HUES64 (cell line): Measurements from ENCODE around the gene PDXK. TPM values are rescaled to one million over a fixed set of nuclear protein-coding genes. Genes with fewer than 3 reads are reported as not detected.
"Not testable (repeated sequence)": the region's sequence is repeated elsewhere in the genome, so short reads cannot be mapped to it uniquely, and the experiment has no call there.

Experiments
- H3K27ac ChIP-seq: 2 replicates; pipeline ENCODE4 v1.7.0; 2013; ENCODE audit warnings: low read depth, low read length, inconsistent platforms
- H3K27me3 ChIP-seq: 2 replicates; pipeline ENCODE4 v1.6.1; 2013; ENCODE audit warnings: mild to moderate bottlenecking, low read length; ENCODE audit not compliant: insufficient read depth
- H3K36me3 ChIP-seq: 2 replicates; pipeline ENCODE4 v1.6.1; 2013; ENCODE audit warnings: mild to moderate bottlenecking, low read length; ENCODE audit not compliant: insufficient read depth
- H3K4me1 ChIP-seq: 2 replicates; pipeline ENCODE4 v1.6.1; 2013; ENCODE audit warnings: mild to moderate bottlenecking, low read length, moderate library complexity; ENCODE audit not compliant: insufficient read depth
- H3K4me3 ChIP-seq: 2 replicates; pipeline ENCODE4 v1.5.1; 2013; ENCODE audit warnings: mild to moderate bottlenecking, low read length, moderate library complexity
- H3K9ac ChIP-seq: 2 replicates; pipeline ENCODE4 v1.6.1; 2013; ENCODE audit warnings: mild to moderate bottlenecking, low read depth, low read length
- H3K9me3 ChIP-seq: 2 replicates; pipeline ENCODE4 v1.6.1; 2013; ENCODE audit warnings: low read depth, low read length; ENCODE audit not compliant: insufficient read depth
- WGBS: fragments of 150-250, 120-280 bp; methylation state at CpG from one replicate; pipeline ENCODE4 v1.1.7; 2013; ENCODE audit warnings: missing lambda C conversion rate; 5-methylcytosine and 5-hydroxymethylcytosine counted together
- polyA plus RNA-seq, 2 experiments: library from polyadenylated mRNA; stranded (reverse); fragments of 50-300 nt; gene quantifications; one replicate each; pipeline ENCODE4 v1.2.3, GENCODE V29; 2013

Gene PDXK
- 31.3 TPM for polyA plus RNA-seq (2013, experiment 1 of 2)
- polyA plus RNA-seq (2013, experiment 2 of 2): 38.0 TPM

DNA sequence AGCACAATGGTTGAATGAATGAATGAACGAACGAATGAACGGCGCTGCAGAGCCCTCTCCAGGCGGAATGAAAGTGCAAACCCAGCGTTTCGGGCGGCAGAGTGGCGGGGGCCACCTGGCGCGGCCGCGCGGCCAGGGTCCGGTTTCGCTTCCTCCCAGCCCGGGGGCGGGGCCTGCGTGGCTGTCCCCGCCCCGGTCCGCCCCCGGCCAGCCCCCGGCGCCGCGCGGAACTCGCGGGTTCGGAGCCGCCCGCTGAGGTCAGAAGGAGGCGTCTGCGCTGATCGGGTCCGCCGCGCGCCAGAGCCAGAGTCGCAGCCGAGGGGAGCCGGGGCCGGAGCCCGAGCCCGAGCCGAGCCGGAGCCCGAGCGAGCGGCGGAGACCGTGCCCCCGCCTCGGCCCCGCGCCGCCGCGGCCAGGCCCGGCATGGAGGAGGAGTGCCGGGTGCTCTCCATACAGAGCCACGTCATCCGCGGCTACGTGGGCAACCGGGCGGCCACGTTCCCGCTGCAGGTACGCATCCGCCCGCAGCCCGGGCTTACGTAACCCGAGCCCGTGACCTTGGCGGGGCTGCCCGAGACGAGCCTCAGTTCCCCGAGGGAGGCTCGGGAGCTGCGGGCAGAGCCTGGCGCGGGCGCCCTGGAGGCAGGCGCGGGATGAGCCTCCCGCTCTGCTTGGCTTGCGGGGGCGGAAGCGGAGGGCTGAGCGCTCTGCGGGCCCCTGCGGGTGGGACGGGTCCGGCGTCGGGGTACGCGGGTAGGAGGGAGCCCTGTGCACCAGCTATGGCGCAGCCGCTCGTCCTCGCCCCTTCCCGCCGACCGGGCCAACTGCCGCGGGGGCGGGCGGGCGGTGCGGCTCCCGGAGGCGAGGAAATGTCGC, at the start of gene PDXK:
Gene PDXK (plus strand): TSS at position 258 of the 876 bp plus-strand sequence. CDS start 166 bp downstream, at position 424.
- H3K27me3 ChIP-seq: peaks cover 10% of the 10 kb centered on the region
- peak within 1 kb of the TSS; percentile 95 for H3K4me3 ChIP-seq
- no peaks in the 10 kb centered on the region for H3K9me3 ChIP-seq
- peaks cover 5% of the 10 kb centered on the region; the same call in 1 of the 2 replicates for H3K4me1 ChIP-seq
- under 1% methylated on average over 117 of the region's 117 CpGs for WGBS
- H3K9ac ChIP-seq: peak within 1 kb of the TSS; percentile 87
- peak within 1 kb of the TSS; percentile 74 for H3K27ac ChIP-seq
- H3K36me3 ChIP-seq: peaks cover 8% of the 10 kb centered on the region; the same call in 1 of the 2 replicates

DNA sequence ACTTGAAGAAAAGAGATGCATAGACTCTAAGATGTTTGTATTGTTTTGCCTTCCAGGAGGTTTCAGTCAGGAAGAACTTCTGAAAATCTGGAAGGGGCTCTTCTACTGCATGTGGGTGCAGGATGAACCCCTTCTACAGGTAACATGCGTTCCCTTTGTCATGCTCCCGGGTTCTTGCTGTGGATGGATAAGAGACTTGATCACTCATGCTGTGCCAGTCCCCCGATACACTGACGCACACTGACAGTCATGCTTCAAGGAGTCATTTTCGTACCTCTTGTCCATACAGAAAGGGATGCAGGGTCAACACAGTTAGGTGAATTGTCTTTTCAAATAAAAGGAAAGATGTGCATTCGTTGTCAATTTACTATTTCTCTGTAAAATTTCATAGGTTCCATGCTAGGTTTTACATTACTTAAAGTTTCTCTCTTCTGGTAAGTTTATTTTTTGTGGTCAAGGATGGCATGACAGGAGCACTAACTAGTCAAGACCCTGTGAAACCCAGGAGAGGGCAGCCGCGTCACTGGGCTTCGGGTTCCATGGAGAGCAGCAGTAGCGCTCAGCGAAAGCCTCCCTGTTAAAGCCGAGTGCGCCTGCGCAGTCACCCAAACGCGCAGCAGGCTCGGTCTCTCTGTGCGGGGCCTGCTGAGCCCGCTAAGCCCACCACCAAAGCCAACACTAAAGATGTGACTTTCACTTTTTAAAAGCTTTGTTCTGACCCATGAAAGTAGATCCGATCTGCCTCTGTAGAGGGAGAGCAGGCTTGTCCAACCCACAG, 48.9 kb upstream of the PDXK start:
- peaks cover 11% of the 10 kb centered on the region; the same call in 1 of the 2 replicates for H3K4me1 ChIP-seq
- peaks cover 62% of the 10 kb centered on the region for H3K36me3 ChIP-seq
- H3K9me3 ChIP-seq: no peaks in the 10 kb centered on the region
- no peak overlapping the region for H3K27ac ChIP-seq
- no peaks in the 10 kb centered on the region for H3K27me3 ChIP-seq
- no peak overlapping the region for H3K9ac ChIP-seq
- WGBS: 92% methylated on average over 20 of the region's 20 CpGs
- H3K4me3 ChIP-seq: no peak overlapping the region

DNA sequence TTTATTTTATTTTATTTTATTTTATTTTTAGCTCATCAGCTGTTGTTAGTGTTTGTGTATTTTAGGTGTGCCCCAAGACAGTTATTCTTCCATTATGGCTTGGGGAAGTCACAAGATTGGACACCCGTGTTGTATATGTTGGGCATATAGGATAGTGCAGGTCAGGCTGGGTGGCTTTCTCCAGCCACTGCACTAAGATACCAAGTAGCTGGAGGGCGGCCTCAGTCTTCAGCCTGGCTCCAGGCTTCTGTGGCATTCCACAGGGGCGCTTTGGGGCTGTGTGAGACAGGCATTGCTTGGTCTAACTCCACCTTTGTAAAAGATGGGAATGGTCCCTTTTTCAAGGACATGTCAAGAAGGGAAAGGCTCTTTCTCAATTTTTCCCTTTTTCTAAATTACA, 43.1 kb upstream of the PDXK start:
- Histone ChIP-seq H3K4me3 (no peak overlapping the region), H3K9ac (no peak overlapping the region), H3K36me3 (peaks cover 84% of the 10 kb centered on the region), H3K9me3 (no peaks in the 10 kb centered on the region), H3K4me1 (peaks cover 11% of the 10 kb centered on the region; the same call in 1 of the 2 replicates), H3K27ac (no peak overlapping the region), H3K27me3 (no peaks in the 10 kb centered on the region)
- 96% methylated on average over 3 of the region's 3 CpGs for WGBS

DNA sequence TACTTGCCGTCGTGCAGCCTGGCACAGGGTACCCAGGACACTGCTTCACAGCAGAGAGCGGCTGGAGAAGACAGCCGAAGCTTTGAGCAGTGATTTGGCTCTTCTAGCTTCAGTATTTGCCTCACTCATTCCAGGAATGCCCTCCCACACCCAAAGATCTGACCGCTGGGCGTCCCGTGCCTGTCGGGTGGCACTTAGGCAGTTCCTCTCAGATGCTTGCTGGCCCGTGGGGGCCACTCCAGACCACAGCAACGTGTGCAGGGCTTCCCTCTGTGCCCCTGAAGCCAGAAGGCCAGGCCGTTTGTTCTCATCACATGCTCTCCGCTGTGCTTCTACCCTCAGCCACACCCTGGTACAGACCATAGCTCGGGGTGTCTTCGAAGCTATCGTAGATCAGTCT, 42.5 kb upstream of the PDXK start:
- Histone ChIP-seq H3K4me3 (no peak overlapping the region), H3K36me3 (peaks cover 85% of the 10 kb centered on the region), H3K27me3 (no peaks in the 10 kb centered on the region), H3K27ac (no peak overlapping the region), H3K9me3 (no peaks in the 10 kb centered on the region), H3K9ac (no peak overlapping the region), H3K4me1 (peaks cover 11% of the 10 kb centered on the region; the same call in 1 of the 2 replicates)
- 97% methylated on average over 15 of the region's 15 CpGs for WGBS

DNA sequence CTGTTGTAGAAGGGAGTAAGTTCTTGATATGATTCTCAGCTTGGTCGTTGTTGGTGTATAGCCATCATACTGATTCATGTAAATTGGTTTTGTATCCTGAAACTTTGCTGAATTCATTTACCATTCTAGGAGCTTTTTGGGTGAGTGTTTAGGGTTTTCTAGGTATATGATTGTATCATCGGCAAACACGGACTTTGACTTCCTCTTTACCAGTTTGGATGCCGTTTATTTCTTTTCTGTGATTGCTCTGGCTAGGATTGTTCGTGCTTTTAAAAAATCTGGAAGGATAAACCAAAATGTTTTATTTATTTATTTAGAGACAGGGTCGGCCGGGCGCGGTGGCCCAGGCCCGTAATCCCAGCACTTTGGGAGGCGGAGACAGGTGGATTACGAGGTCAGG, 39.0 kb upstream of the PDXK start:
- no peaks in the 10 kb centered on the region; the same call in 1 of the 2 replicates for H3K4me1 ChIP-seq
- no peak overlapping the region for H3K4me3 ChIP-seq
- no peak overlapping the region for H3K9ac ChIP-seq
- no peaks in the 10 kb centered on the region for H3K9me3 ChIP-seq
- 95% methylated on average over 12 of the region's 12 CpGs for WGBS
- H3K27me3 ChIP-seq: no peaks in the 10 kb centered on the region
- H3K36me3 ChIP-seq: peaks cover 92% of the 10 kb centered on the region
- H3K27ac ChIP-seq: no peak overlapping the region

DNA sequence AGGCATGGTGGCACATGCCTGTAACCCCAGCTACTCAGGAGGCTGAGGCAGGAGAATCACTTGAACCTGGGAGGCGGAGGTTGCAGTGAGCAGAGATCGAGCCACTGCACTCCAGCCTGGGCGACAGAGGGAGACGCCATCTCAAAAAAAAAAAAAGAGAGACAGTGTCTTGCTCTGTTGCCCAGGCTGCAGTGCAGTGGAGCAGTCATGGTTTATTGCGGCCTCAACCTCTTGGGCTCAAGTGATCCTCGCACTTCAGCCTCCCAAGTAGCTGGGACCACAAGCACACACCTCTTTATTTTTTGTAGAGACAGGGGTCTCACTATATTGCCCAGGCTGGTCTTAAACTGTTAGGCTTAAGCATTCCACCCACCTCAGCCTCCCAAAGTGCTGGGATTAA, 38.5 kb upstream of the PDXK start:
- not testable (repeated sequence) for H3K27ac ChIP-seq, H3K4me1 ChIP-seq, H3K9ac ChIP-seq, H3K4me3 ChIP-seq, H3K9me3 ChIP-seq, H3K27me3 ChIP-seq
- whole genome bisulfite sequencing: 79% methylated on average over 6 of the region's 6 CpGs
- peaks cover 92% of the 10 kb centered on the region for H3K36me3 ChIP-seq

DNA sequence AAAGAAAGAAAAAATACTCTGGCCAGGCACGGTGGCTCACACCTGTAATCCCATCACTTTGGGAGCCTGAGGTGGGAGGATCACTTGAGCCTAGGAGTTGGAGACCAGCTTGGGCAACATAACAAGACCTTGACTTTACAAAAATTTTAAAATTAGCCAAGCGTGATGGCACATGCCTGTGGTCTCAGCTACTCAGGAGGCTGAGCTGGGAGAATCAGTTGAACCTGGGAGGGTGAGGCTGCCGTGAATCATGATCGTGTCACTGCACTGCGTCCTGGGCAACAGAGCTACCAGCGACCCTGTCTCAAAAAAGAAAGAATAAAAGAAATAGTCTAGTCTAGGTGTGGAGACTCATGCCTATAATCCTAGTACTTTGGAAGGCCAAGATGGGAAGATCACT, 37.3 kb upstream of the PDXK start:
- Histone ChIP-seq H3K9me3 (no peaks in the 10 kb centered on the region), H3K9ac (no peak overlapping the region), H3K27me3 (no peaks in the 10 kb centered on the region), H3K36me3 (peaks cover 92% of the 10 kb centered on the region), H3K4me1 (no peaks in the 10 kb centered on the region), H3K4me3 (no peak overlapping the region), H3K27ac (no peak overlapping the region)
- 95% methylated on average over 6 of the region's 6 CpGs for WGBS

DNA sequence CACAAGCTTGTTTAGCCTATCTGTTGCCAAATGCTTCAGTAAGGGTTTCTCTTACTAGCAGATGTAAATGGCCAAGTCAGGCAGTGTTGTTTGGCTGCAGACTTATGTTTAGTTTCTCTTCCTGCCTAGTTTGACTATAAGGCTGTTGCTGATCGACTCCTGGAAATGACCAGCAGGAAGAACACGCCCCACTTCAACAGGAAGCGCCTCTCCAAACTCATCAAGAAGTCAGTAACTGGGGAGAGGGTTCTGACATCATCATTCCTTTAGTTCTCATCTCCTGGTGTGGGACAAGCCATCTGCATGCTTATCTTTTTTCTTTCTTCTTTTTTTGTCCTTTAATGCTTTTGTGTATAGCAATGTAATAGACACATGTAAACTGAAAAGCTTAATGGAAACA, 34.5 kb upstream of the PDXK start:
- WGBS: 98% methylated on average over 3 of the region's 3 CpGs
- Histone ChIP-seq H3K4me1 (no peaks in the 10 kb centered on the region), H3K9me3 (no peaks in the 10 kb centered on the region), H3K4me3 (no peak overlapping the region), H3K27ac (no peak overlapping the region), H3K27me3 (no peaks in the 10 kb centered on the region), H3K36me3 (peaks cover 93% of the 10 kb centered on the region), H3K9ac (no peak overlapping the region)

DNA sequence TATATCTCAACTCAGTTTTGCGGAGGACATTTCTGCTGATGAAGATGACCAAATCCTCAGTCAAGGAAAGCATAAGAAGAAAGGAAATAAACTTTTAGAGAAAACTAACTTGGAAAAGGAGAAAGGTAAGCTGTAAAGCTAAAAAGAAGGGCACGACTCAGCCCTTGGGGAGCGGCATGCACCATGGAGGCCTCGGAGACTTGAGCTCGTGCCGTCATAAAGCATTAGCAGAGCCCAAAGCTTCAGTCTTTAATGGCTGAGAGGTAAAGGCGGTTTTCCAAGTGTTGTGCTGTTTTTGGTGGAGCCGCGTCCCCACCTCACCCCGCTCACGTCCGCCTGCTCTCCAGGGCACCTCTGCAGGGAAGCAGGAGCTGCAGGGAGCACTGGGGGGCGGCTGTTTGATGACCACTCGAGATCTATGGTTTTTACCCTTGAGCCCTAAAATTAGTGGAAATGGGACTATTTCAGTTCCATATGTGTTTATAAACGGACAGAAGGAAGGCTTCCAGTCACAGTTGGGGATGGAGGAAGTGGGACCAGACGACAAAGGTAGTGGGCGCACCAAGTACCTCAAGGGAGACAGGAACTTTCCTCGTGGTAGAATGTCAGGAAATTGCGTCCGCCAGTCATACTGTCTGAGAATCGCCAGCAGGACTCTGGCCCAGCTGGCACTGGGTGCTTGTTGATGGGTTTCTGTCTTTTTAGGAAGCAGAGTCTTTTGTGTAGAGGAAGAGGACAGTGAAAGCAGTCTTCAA, 31.9 kb upstream of the PDXK start:
- peaks cover 95% of the 10 kb centered on the region for H3K36me3 ChIP-seq
- no peak overlapping the region for H3K27ac ChIP-seq
- H3K9me3 ChIP-seq: no peaks in the 10 kb centered on the region
- 91% methylated on average over 21 of the region's 21 CpGs for WGBS
- H3K9ac ChIP-seq: no peak overlapping the region
- H3K4me1 ChIP-seq: no peaks in the 10 kb centered on the region
- no peak overlapping the region for H3K4me3 ChIP-seq
- H3K27me3 ChIP-seq: no peaks in the 10 kb centered on the region

DNA sequence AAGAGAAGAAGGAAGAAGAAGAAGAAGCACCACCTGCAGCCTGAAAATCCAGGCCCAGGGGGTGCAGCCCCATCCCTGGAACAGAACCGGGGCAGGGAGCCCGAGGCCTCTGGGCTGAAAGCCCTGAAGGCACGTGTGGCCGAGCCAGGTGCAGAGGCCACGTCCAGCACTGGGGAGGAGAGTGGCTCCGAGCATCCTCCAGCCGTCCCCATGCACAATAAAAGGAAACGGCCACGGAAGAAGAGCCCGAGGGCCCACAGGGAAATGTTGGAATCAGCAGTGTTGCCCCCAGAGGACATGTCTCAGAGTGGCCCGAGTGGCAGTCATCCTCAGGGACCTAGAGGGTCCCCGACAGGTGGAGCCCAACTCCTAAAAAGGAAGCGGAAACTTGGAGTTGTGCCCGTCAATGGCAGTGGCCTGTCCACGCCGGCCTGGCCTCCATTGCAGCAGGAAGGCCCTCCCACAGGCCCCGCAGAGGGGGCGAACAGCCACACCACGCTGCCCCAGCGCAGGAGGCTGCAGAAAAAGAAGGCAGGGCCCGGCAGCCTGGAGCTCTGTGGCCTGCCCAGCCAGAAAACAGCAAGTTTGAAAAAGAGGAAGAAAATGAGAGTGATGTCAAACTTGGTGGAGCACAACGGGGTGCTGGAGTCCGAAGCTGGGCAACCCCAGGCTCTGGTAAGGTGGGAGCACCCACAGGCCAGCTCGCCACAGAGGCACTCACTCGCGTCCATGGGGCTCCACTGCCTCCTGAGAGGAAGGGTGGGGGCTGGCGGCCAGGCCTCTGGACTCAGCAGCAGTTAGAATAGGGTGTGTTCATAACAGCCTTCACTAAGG, 31.1 kb upstream of the PDXK start:
- Histone ChIP-seq H3K4me1 (no peaks in the 10 kb centered on the region), H3K27me3 (no peaks in the 10 kb centered on the region), H3K36me3 (peaks cover 93% of the 10 kb centered on the region), H3K4me3 (no peak overlapping the region), H3K9me3 (no peaks in the 10 kb centered on the region), H3K9ac (no peak overlapping the region), H3K27ac (no peak overlapping the region)
- 95% methylated on average over 27 of the region's 27 CpGs for WGBS
